ENCODE results near the gene RAB6B. TPM values are rescaled to one million over a fixed set of nuclear protein-coding genes. Genes with fewer than 3 reads are reported as not detected.
A peak's percentile ranks its signal among the peaks of the same experiment; 100 is the strongest.

The RAB6B gene
- total and polyA plus RNA-seq, 2 of the 4 experiments (the other 2 are of a cell fraction) = 0.18 to 1.2 TPM

DNA sequence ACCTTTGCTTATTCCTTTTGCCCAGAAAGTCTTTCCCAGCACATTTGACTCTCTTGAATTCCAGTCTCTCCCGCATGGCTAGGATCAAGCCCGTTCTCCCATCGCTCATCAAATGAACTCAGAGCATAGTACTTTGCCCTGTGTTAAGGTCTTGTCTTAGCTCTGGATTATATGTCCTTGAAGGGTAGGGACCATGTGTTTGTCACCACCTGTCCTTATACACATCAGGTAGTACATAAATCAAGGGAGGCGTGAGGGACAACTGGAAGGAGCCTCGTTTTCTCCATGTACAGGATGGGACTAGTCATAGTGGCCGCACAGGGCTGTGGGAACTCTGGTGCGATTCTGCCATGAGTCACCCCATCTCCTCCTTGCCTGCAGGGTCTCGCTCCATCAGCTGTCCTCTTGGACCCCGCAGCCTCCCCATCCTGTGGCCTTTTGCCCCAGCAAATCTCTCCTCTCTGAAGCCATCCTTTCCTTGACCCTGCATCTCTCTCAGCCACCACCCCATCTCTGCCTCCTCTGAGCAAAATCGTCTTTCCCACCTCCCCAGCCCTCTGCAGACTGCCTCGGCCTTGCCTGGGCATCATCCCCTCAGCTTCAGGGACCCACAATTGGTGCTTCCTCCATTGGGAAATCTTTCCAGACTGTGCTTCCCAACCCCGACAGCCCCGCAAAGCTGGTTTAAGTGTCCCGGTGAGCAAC, 33.4 kb upstream of the RAB6B start (continued):
- TF ChIP-seq MAFK (IDR thresholded peaks at IDR 0.05; ENCODE audit: low read depth, low read length) = no peak

DNA sequence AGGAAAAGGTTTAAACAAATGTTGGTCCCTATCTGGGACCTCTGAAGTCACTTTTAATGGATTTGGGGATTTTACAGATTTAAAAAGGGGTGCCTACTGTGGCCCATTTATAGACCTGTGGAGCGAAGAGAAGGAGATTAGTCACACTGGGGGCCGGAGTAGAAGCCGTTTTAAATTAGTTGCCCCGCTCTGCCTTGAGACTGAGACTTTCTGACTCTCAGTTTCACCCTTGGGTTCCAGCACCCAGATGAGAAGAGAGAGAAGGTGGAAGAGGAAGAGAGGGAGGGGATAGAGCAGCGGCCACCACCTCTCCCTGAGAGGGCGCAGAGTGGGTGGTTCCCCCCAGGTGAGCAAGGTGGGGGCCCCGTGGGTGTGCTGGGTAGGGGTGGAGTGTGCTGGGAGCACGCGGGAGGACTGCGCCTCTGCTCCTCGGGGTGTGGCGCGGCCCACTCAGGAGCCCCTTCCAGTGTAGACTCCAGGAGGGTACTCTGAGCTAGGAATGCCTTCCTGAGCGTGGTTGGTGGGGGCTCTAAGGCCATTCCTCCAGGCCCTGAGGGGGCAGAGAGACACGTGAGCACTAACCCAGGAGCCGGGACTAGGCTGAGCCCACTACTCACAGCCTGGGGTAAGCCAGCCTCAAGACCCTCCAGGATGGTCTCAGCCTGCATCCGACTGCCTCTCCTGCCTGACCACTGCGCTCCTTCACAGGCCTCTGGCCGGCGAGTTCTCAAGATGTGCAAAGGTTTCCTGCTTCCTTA, 32.6 kb upstream of the RAB6B start:
- H3K9me3 ChIP-seq (ENCODE audit: control insufficient read depth, insufficient read depth, low read length) = no peaks in the 10 kb centered on the region
- WGBS, 2 experiments (ENCODE audit: extremely low coverage in 2 of 2, insufficient read length in 1 of 2) = 97% methylated on average over 10 of the region's 20 CpGs; no CpG with 5 or more reads in 1 of the 2 experiments
- POLR2A ChIA-PET (ENCODE audit: unreplicated experiment) = no interaction called here
- in situ Hi-C loops (cut with MboI; ENCODE audit: low sequenced_read_pairs) = loop anchor here (10.0 to 25.0 kb wide), 2 partner anchors 114 to 1191 kb away; no protein-coding TSS in a partner anchor
- intact Hi-C loops (cut with micrococcal nuclease) = loop anchor here (5.0 kb wide), 1 partner anchor 1196 kb away; no protein-coding TSS in a partner anchor
- H2BK5ac ChIP-seq (ENCODE audit: low read depth, low read length, poor library complexity, severe bottlenecking) = no peak overlapping the region
- H2BK120ac ChIP-seq (ENCODE audit: low read depth, low read length) = no peak overlapping the region; the same call in 1 of the 2 replicates
- no peaks in the 10 kb centered on the region for H4K20me1 ChIP-seq (ENCODE audit: insufficient read depth, low read length)
- BruUV-seq (replicated peaks) = no TSS peak
- dilution Hi-C loops (cut with HindIII; ENCODE audit: low sequenced_read_pairs, unreplicated experiment) = no loop called here
- H3K4me2 ChIP-seq (ENCODE audit: low read depth, low read length) = no peak overlapping the region
- no peak overlapping the region for H3K9ac ChIP-seq (ENCODE audit: low read depth, low read length)
- H3K27me3 ChIP-seq (ENCODE audit: control insufficient read depth, insufficient read depth, low read length) = no peaks in the 10 kb centered on the region; the same call in 1 of the 2 replicates
- 0 out of 2 replicates have a peak overlapping the region, but pooled peaks have one; percentile 29 for H3K23ac ChIP-seq (ENCODE audit: low read depth, low read length)
- peak overlapping the region; percentile 57 for H2AK9ac ChIP-seq (replicated peaks; ENCODE audit: low read depth, low read length, poor library complexity)
- H3K9me1 ChIP-seq (ENCODE audit: insufficient read depth, low read length) = peaks cover 3% of the 10 kb centered on the region; the same call in 1 of the 2 replicates
- H3K36me3 ChIP-seq (ENCODE audit: control insufficient read depth, insufficient read depth, low read length) = no peaks in the 10 kb centered on the region
- H3K18ac ChIP-seq (ENCODE audit: low read depth, low read length) = no peak overlapping the region
- H3K56ac ChIP-seq (ENCODE audit: extremely low read depth, insufficient read depth, low read length) = no peak overlapping the region
- ATAC-seq (ENCODE audit: low read depth) = no peak
- no peak overlapping the region for H3K27ac ChIP-seq (ENCODE audit: insufficient read depth, low read length)
- H3K4me1 ChIP-seq (ENCODE audit: control insufficient read depth, insufficient read depth, low read length) = peaks cover 2% of the 10 kb centered on the region
- H2AFZ ChIP-seq (replicated peaks; ENCODE audit: low read length, poor library complexity) = no peak overlapping the region
- H3K14ac ChIP-seq (replicated peaks; ENCODE audit: low read depth, low read length) = no peak overlapping the region
- H4K5ac ChIP-seq (ENCODE audit: low read depth, low read length) = no peak overlapping the region
- no peak for DNase-seq
- H2BK20ac ChIP-seq (ENCODE audit: low read depth, low read length) = no peak overlapping the region
- no peaks in the 10 kb centered on the region for H3K79me1 ChIP-seq (ENCODE audit: low read depth in 1 of 2, low read length in 2 of 2)
- no peak overlapping the region for H4K91ac ChIP-seq (ENCODE audit: insufficient read depth, low read depth, low read length)
- H2AK5ac ChIP-seq (ENCODE audit: low read depth, low read length) = no peak overlapping the region; the same call in 1 of the 2 replicates
- H3K4ac ChIP-seq (ENCODE audit: low read depth, low read length) = no peak overlapping the region
- 0 out of 3 replicates have a peak overlapping the region, but pooled peaks have one; percentile 41 for H2BK15ac ChIP-seq (ENCODE audit: low read depth, low read length)
- CTCF ChIA-PET = interaction anchor here (0.6 to 2.1 kb wide), 4 partner anchors 23 to 270 kb away, joined by 3 to 8 read pairs (median 3); no protein-coding TSS in a partner anchor
- no peak overlapping the region for H4K8ac ChIP-seq (ENCODE audit: low read depth in 2 of 2, low read length in 2 of 2)
- no peak overlapping the region for H3K4me3 ChIP-seq (ENCODE audit: insufficient read depth, low read depth, low read length)
- TF ChIP-seq CEBPB (IDR thresholded peaks at IDR 0.05; ENCODE audit: low read depth, low read length) = no peak
- TF ChIP-seq, protein P1, sequence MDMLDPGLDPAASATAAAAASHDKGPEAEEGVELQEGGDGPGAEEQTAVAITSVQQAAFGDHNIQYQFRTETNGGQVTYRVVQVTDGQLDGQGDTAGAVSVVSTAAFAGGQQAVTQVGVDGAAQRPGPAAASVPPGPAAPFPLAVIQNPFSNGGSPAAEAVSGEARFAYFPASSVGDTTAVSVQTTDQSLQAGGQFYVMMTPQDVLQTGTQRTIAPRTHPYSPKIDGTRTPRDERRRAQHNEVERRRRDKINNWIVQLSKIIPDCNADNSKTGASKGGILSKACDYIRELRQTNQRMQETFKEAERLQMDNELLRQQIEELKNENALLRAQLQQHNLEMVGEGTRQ (IDR thresholded peaks at IDR 0.05; ENCODE audit: low read depth, low read length) = no peak
- no peak for TF ChIP-seq BHLHE40 (IDR thresholded peaks at IDR 0.05; ENCODE audit: low read depth, low read length)
- TF ChIP-seq MXI1 (IDR thresholded peaks at IDR 0.05; ENCODE audit: borderline replicate concordance, low read depth, low read length) = no peak
- no peak for TF ChIP-seq RAD21 (IDR thresholded peaks at IDR 0.05; ENCODE audit: low read length)
- no peak for TF ChIP-seq RFX5 (IDR thresholded peaks at IDR 0.05; ENCODE audit: low read depth, low read length)
- TF ChIP-seq ELK1 (IDR thresholded peaks at IDR 0.05; ENCODE audit: borderline replicate concordance, low read depth, low read length) = no peak
- no peak for TF ChIP-seq SMC3 (IDR thresholded peaks at IDR 0.05; ENCODE audit: low read depth, low read length)
- TF ChIP-seq MAZ (IDR thresholded peaks at IDR 0.05; ENCODE audit: borderline replicate concordance, low read depth, low read length) = no peak
- no peak for TF ChIP-seq POLR2A (IDR thresholded peaks at IDR 0.05; ENCODE audit: low read depth, low read length)
- TF ChIP-seq NFE2L2 (IDR thresholded peaks at IDR 0.05; ENCODE audit: low read depth, low read length) = no peak
- TF ChIP-seq MAFK (IDR thresholded peaks at IDR 0.05; ENCODE audit: low read depth, low read length) = no peak
- TF ChIP-seq FOS (IDR thresholded peaks at IDR 0.05; ENCODE audit: low read depth, low read length) = no peak
